Lower lobe of right lung (tissue), 2 donors: ENCODE results near the gene CCL19. TPM values are rescaled to one million over a fixed set of nuclear protein-coding genes. Genes with fewer than 3 reads are reported as not detected.

ENCODE experiments used
- ATAC-seq, 2 donors: fragments of 200-7000 bp; cut with Tn5 transposase; one replicate each; pipeline ENCODE4 v1.9.1; 2020 to 2022; ENCODE audit warnings: mild to moderate bottlenecking in 2 of 2, moderate library complexity in 2 of 2
- DNase-seq: peaks from one replicate; pipeline ENCODE4 v3.0.0-alpha.2; 2020
- H3K27ac ChIP-seq: fragments of 200-600 bp; one replicate; pipeline ENCODE4 v1.8.0; 2022
- H3K27me3 ChIP-seq: fragments of 200-600 bp; one replicate; pipeline ENCODE4 v1.8.0; 2022; ENCODE audit warnings: low read depth
- H3K36me3 ChIP-seq: fragments of 200-600 bp; one replicate; pipeline ENCODE4 v1.8.0; 2022; ENCODE audit warnings: mild to moderate bottlenecking
- H3K4me1 ChIP-seq: fragments of 200-600 bp; one replicate; pipeline ENCODE4 v1.8.0; 2022
- H3K4me3 ChIP-seq: fragments of 200-600 bp; one replicate; pipeline ENCODE4 v1.8.0; 2022; ENCODE audit warnings: mild to moderate bottlenecking
- H3K9me3 ChIP-seq: fragments of 200-600 bp; one replicate; pipeline ENCODE4 v1.8.0; 2022
- intact Hi-C: fragments of 100-400 bp; cut with DNase I; formaldehyde crosslinking; loops from one replicate; pipeline ENCODE4 v1.11.0; 2022
- total RNA-seq: library from RNA; stranded (reverse); fragmentation: NEBNext Ultra II Directional; extraction: Animal tissue kit (Norgen Biotek cat#: 25700); gene quantifications from one replicate; pipeline ENCODE4 v1.2.1, GENCODE V29; 2021
- TF ChIP-seq, protein P1 (sequence below): fragments of 200-600 bp; IDR thresholded peaks from one replicate; pipeline ENCODE4 v1.8.0; 2022; ENCODE audit warnings: antibody characterized with exemption, mild to moderate bottlenecking
- donor health status: DM: no; HTN: yes; CAD: no; lungs with severe emphysema.

The CCL19 gene
- total RNA-seq, 1 donor from 2014 or later = 2.4 TPM

DNA sequence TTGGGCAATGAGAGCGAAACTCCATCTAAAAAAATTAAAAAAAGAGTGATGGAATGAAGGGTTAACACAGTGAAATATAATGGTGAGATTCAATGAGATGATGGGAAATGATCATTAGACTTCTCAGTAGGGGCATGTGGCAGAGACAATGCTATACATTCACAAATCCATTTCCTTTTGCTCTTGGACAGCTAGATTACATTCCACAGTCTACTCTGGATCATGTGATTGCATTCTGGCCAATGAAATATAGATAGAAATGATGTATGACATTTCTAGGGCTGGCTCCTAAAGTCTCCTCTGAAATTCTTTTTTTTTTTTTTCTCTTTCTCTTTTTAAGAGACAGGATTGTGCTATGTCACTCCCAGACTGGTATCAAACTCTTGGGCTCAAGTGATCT lies 48.4 kb downstream of the CCL19 start:
- H3K9me3 ChIP-seq = no peaks in the 10 kb centered on the region
- DNase-seq = no peak
- H3K27me3 ChIP-seq = no peaks in the 10 kb centered on the region
- TF ChIP-seq, protein P1, sequence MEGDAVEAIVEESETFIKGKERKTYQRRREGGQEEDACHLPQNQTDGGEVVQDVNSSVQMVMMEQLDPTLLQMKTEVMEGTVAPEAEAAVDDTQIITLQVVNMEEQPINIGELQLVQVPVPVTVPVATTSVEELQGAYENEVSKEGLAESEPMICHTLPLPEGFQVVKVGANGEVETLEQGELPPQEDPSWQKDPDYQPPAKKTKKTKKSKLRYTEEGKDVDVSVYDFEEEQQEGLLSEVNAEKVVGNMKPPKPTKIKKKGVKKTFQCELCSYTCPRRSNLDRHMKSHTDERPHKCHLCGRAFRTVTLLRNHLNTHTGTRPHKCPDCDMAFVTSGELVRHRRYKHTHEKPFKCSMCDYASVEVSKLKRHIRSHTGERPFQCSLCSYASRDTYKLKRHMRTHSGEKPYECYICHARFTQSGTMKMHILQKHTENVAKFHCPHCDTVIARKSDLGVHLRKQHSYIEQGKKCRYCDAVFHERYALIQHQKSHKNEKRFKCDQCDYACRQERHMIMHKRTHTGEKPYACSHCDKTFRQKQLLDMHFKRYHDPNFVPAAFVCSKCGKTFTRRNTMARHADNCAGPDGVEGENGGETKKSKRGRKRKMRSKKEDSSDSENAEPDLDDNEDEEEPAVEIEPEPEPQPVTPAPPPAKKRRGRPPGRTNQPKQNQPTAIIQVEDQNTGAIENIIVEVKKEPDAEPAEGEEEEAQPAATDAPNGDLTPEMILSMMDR = no peak
- no peak overlapping the region for H3K27ac ChIP-seq
- H3K4me1 ChIP-seq = peaks cover 20% of the 10 kb centered on the region
- no peaks in the 10 kb centered on the region for H3K36me3 ChIP-seq
- H3K4me3 ChIP-seq = no peak overlapping the region
- ATAC-seq = no peak
- intact Hi-C loops = no loop called here

Other genes starting within 250 kb of the CCL19 start
- 24.5 TPM for gene FAM219A, start 232.7 kb downstream of the CCL19 start, total RNA-seq
- 13.5 TPM for gene DNAI1, start 232.5 kb downstream of the CCL19 start, total RNA-seq
- 0.59 TPM for gene ENHO, start 168.3 kb downstream of the CCL19 start, total RNA-seq
- 2.5 TPM for gene CNTFR, start 101.6 kb downstream of the CCL19 start, total RNA-seq
- 16.5 TPM for gene RPP25L, start 79.2 kb downstream of the CCL19 start, total RNA-seq
- gene DCTN3, start 70.8 kb downstream of the CCL19 start, total RNA-seq = 72.2 TPM
- gene ARID3C, start 62.2 kb downstream of the CCL19 start, total RNA-seq = not detected
- gene SIGMAR1, start 53.5 kb downstream of the CCL19 start, total RNA-seq = 35.0 TPM
- gene GALT, start 44.6 kb downstream of the CCL19 start, total RNA-seq = 51.3 TPM
- 25.7 TPM for gene IL11RA, start 39.1 kb downstream of the CCL19 start, total RNA-seq
- not detected for gene CCL27, start 28.6 kb downstream of the CCL19 start, total RNA-seq
- 138 TPM for gene CCL21, start 18.9 kb upstream of the CCL19 start, total RNA-seq